Colonic mucosa (tissue), 4 donors: ENCODE results near the gene PIEZO1. TPM values are rescaled to one million over a fixed set of nuclear protein-coding genes. Genes with fewer than 3 reads are reported as not detected.

Experiments
- DNase-seq: peaks from one replicate; pipeline ENCODE4 v3.0.0-alpha.2; 2020
- H3K27ac ChIP-seq: fragments of 200-600 bp; one replicate; pipeline ENCODE4 v1.8.0; 2021
- H3K27me3 ChIP-seq: fragments of 200-600 bp; one replicate; pipeline ENCODE4 v1.8.0; 2021
- H3K36me3 ChIP-seq: fragments of 200-600 bp; one replicate; pipeline ENCODE4 v1.8.0; 2021
- H3K4me1 ChIP-seq: fragments of 200-600 bp; one replicate; pipeline ENCODE4 v1.8.0; 2021; ENCODE audit warnings: mild to moderate bottlenecking
- H3K4me3 ChIP-seq: fragments of 200-600 bp; one replicate; pipeline ENCODE4 v1.8.0; 2021
- H3K9ac ChIP-seq, 2 donors: one replicate each; pipeline ENCODE4 v1.7.0; 2013; ENCODE audit warnings: control low read depth in 2 of 2, low read depth in 2 of 2, low read length in 2 of 2
- H3K9me3 ChIP-seq: fragments of 200-600 bp; one replicate; pipeline ENCODE4 v1.8.0; 2021
- intact Hi-C: fragments of 100-400 bp; cut with DNase I; formaldehyde crosslinking; loops from one replicate; pipeline ENCODE4 v1.14.1; 2022
- total RNA-seq, 2 donors: library from RNA; stranded (reverse); fragmentation: NEBNext Ultra II Directional in 1 of 2; extraction: Animal tissue kit (Norgen Biotek cat#: 25700) in 1 of 2; gene quantifications; one replicate each; pipeline ENCODE4 v1.2.1, GENCODE V29; 2021
- TF ChIP-seq, protein P1 (sequence below): fragments of 200-600 bp; IDR thresholded peaks from one replicate; pipeline ENCODE4 v1.8.0; 2022; ENCODE audit warnings: antibody characterized with exemption, mild to moderate bottlenecking
- donor health status: healthy.
- donor health status: DM: no; HTN: no; CAD: no.
- donor health status: DM: no; HTN: no; CAD: no.

Gene PIEZO1
- total RNA-seq, 2 donors from 2014 or later: 104 to 118 TPM

DNA sequence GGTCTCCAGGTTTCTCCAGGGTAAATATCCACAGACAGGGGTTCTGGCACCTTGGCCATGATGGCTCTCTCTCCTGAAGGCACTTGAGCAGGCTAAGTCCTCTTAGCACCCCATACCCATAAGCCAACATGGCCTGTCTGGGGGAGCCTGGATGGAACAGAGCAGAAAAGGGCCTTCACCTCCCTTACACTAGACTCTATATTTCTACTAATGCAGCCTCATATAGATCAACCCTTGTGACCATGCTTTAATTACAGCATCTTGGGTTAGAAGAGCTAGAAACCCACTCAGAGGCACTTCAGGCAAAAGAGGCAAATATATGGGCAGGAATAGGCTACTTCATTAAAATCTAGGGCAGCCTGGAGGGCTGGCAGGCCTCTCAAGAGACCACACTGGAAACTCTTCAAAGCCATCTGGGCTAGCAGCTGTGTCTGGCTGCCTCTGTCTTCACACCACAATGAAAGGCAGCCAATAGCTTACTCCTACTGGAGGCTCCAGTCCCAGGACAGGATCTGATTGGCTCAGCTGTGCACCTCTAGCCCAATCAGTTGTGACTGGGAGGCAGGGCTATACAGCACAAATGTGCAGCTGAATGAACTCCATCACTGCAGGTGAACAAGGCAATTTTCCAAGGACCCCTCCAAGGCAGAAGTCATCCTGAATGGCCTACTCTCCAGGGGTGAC is 13.9 kb upstream of the PIEZO1 start:
- Histone ChIP-seq H3K9ac (no peak overlapping the region), H3K36me3 (no peaks in the 10 kb centered on the region), H3K27ac (no peak overlapping the region), H3K9me3 (no peaks in the 10 kb centered on the region), H3K27me3 (no peaks in the 10 kb centered on the region), H3K4me1 (no peaks in the 10 kb centered on the region), H3K4me3 (no peak overlapping the region)
- TF ChIP-seq, protein P1, sequence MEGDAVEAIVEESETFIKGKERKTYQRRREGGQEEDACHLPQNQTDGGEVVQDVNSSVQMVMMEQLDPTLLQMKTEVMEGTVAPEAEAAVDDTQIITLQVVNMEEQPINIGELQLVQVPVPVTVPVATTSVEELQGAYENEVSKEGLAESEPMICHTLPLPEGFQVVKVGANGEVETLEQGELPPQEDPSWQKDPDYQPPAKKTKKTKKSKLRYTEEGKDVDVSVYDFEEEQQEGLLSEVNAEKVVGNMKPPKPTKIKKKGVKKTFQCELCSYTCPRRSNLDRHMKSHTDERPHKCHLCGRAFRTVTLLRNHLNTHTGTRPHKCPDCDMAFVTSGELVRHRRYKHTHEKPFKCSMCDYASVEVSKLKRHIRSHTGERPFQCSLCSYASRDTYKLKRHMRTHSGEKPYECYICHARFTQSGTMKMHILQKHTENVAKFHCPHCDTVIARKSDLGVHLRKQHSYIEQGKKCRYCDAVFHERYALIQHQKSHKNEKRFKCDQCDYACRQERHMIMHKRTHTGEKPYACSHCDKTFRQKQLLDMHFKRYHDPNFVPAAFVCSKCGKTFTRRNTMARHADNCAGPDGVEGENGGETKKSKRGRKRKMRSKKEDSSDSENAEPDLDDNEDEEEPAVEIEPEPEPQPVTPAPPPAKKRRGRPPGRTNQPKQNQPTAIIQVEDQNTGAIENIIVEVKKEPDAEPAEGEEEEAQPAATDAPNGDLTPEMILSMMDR: no peak
- intact Hi-C loops: no loop called here
- no peak for DNase-seq

DNA sequence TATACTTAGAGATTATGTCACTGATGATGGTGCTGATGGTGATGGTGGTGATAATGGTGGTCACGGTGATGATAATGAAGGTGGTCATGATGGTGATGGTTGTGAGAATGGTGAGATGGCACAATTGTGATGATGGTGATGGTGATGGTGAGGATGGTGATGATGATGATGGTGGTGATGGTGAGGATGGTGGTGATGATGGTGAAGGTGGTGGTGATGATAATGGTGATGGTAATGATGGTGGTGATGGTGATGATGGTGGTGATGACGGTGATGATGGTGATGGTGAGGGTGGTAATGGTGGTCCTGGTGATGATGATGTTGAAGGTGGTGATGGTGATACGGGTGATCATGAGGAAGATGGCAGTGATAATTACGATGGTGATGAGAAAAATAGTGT is 13.1 kb upstream of the PIEZO1 start:
- Histone ChIP-seq H3K27ac (no peak overlapping the region), H3K4me3 (no peak overlapping the region)
- intact Hi-C loops: no loop called here

DNA sequence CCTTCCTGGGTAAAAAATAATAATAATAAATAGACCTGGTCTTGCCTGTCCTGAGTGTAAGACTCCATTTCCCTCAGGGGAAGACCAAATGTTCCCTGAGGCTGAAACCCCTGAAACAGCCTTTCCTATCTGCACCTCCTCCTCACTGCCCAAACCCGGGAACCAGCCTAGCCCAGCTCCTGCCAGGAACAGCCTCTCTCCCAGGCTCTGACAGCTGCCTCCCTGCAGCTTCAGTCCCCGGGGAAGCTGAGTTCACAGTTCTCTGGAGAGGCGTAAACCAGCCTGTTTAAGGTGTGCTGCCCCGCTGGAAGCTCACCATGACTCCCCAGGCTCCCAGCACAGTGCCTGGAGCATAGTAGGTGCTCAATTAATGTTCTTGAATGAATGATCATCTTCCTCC is 11.3 kb upstream of the PIEZO1 start:
- Histone ChIP-seq H3K27ac (no peak overlapping the region), H3K9ac (no peak overlapping the region), H3K9me3 (no peaks in the 10 kb centered on the region), H3K4me1 (no peaks in the 10 kb centered on the region), H3K36me3 (no peaks in the 10 kb centered on the region), H3K27me3 (no peaks in the 10 kb centered on the region), H3K4me3 (no peak overlapping the region)
- intact Hi-C loops: no loop called here
- DNase-seq: no peak
- TF ChIP-seq, protein P1: no peak

More for the DNA sequence above, 13.1 kb upstream of the PIEZO1 start:
- no peaks in the 10 kb centered on the region for H3K27me3 ChIP-seq
- no peak overlapping the region for H3K9ac ChIP-seq
- H3K4me1 ChIP-seq: no peaks in the 10 kb centered on the region
- DNase-seq: no peak
- no peaks in the 10 kb centered on the region for H3K36me3 ChIP-seq
- TF ChIP-seq, protein P1: no peak
- H3K9me3 ChIP-seq: no peaks in the 10 kb centered on the region

DNA sequence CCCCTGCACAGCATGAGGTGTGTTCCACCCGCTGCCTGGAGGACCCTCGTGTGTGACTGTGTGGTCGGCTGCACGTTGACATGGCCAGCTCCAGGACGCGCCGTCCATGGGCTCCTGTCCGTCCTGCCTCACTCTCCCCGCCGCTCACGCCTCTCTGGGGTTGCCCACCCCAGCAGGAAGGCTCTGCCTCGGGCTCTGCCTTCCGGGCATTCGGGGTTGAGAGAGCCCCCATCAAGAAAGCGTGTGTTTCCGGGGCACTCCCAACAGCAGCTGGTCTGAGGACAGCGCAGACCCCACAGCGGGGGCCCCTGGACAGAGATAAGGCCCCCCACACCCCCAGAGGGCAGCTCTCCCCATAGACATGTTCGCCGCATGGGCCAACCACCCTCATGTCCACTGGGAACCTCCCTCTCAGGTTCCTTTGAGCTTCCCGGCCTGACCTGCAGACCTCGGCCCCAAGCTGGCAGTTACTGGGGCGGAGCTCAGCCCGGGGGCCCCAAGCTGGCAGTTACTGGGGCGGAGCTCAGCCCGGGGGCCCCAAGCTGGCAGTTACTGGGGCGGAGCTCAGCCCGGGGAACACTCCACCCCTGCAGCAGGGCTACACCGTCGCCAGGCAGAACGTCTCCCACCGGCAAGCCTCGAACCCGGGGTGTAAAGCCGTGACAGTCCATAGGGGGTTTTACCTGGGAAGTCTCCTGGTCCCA is 8.4 kb upstream of the PIEZO1 start:
- intact Hi-C loops: no loop called here
- no peak for DNase-seq
- H3K9me3 ChIP-seq: no peaks in the 10 kb centered on the region
- no peak overlapping the region for H3K9ac ChIP-seq
- H3K4me1 ChIP-seq: no peaks in the 10 kb centered on the region
- H3K4me3 ChIP-seq: no peak overlapping the region
- H3K27ac ChIP-seq: no peak overlapping the region
- H3K27me3 ChIP-seq: no peaks in the 10 kb centered on the region
- TF ChIP-seq, protein P1: no peak
- H3K36me3 ChIP-seq: no peaks in the 10 kb centered on the region

DNA sequence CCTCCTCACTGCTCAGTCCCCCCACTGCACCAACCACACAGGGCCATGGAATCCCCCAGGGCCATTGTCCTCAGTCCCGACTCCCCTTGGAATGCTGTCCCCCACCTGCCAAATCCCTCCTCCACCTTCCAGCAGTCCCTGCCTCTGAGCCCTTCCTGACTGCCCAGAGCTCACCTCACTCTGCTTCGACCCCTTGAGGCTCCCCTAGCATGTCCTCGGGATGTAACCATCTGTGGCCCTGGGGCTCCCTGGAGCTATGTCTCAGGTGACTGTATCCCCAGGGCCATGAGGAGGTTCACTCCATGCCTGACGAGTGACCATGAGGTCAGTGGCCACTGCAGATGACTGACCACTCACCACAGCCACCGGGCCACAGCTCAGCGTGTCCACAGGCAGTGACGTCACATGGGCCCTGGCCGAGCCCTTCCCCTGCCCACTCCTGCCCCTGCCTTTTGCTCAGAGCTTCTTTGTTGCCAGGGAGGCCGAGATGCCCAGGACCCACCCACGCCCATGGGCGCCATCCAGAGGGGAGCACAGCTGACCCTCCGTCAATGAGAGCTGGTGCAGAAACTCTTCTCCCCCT is 7.7 kb upstream of the PIEZO1 start:
- Histone ChIP-seq H3K4me1 (no peaks in the 10 kb centered on the region), H3K4me3 (no peak overlapping the region), H3K9me3 (no peaks in the 10 kb centered on the region), H3K27ac (no peak overlapping the region), H3K9ac (no peak overlapping the region), H3K27me3 (no peaks in the 10 kb centered on the region), H3K36me3 (no peaks in the 10 kb centered on the region)
- intact Hi-C loops: no loop called here
- DNase-seq: no peak
- TF ChIP-seq, protein P1: no peak
